NCI-H2029 (cell line): ENCODE measurements around the gene ROGDI.

Source experiments
- DNase-seq: peaks from one replicate; lab custom pipeline; 2025; lab: John Stamatoyannopoulos, UW

The ROGDI gene, protein sequence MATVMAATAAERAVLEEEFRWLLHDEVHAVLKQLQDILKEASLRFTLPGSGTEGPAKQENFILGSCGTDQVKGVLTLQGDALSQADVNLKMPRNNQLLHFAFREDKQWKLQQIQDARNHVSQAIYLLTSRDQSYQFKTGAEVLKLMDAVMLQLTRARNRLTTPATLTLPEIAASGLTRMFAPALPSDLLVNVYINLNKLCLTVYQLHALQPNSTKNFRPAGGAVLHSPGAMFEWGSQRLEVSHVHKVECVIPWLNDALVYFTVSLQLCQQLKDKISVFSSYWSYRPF

DNA sequence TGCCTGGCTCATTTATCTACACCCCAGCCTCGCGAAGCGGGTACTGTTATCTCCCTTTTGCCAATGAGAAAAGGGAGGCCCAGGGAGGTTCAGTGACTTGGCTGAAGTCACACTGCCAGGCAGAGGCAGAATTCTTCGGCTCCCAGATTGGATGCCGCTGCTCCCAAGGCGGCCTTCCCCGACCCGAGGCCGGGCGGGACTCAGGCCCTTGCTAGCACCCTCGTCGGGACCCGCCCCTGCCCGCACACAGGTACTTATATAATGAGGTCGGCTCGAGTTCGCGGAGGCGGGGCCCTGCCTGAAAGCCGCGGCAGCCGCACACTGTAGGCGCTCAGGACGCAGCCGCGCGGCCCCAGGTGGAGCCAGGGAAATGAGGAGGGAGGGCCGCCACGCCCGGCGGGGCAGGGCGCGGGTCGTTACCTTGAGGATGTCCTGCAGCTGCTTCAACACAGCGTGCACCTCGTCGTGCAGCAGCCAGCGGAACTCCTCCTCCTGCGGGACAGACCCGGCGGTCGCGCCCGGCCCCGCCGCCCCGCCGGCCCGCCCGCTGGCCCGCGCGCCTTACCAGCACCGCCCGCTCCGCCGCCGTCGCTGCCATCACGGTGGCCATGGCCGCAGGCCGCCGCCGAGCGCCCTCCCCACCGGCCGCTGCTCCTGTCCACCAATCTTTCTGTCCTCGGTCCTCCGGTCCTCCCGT is at the start of gene ROGDI:
Gene ROGDI, minus strand, starts transcription at position 672 of the 697 bp plus-strand sequence. Its CDS starts 62 bp downstream, at position 610.
- peak; percentile 88 for DNase-seq

DNA sequence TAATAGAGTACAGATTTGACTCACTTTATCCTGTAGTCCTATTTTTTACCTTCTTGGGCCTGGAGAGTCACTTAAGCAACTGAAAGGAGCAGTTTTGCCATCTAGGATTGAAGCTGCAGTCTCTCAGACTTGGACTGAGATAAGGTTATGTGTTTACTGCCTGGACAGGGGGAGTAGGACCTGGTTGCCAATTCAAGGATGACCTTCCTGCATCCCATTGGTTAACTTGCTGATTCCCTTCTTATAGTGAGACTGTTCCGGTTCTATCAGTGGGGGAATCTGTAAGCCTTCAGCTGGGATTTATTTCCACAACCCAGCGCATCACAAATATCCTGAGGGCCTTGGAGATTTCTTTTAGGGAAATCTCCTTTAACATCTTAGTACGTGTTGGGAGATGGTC is 47.8 kb upstream of the ROGDI start:
- no peak for DNase-seq

DNA sequence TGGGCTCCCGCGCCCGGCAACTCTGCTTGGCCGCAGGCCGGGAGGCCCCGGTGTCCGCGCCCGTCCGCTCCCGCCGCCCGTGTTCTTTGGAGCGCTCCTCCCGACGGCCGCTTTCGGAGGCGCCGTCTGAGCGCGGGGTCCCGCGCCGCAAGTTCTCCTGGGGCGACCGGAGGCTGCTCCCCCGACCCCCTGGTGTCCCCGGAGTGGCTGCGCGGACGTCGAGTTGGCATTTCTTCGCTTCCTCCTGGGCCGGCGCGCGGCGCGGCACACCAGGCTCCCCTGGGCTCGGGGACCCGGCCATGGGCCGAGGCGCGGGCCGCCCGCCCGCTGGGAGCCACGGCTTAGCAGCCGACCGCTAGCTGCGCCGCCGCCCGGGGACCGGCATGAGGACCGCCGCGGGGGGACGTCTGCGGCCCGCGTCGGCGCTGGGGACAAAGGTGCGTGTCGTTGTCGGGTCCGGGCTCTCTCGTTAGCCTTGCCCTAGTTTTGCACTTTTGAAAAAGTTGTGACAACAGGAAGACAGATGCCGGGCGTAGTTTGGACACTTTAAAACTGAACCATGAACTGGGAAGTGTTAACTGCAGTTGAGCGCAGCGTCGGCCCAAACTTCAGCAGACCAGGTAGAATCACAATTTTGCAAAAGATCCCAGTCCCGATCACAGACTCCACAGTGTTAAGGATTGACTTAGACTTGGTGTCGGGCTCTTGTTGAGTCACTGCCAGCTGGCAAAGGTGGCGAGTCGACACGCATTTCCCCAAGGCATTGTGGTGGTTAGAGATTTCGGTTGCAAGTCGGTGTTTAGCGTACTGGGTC is 45.5 kb upstream of the ROGDI start:
- DNase-seq: peak; percentile 6

DNA sequence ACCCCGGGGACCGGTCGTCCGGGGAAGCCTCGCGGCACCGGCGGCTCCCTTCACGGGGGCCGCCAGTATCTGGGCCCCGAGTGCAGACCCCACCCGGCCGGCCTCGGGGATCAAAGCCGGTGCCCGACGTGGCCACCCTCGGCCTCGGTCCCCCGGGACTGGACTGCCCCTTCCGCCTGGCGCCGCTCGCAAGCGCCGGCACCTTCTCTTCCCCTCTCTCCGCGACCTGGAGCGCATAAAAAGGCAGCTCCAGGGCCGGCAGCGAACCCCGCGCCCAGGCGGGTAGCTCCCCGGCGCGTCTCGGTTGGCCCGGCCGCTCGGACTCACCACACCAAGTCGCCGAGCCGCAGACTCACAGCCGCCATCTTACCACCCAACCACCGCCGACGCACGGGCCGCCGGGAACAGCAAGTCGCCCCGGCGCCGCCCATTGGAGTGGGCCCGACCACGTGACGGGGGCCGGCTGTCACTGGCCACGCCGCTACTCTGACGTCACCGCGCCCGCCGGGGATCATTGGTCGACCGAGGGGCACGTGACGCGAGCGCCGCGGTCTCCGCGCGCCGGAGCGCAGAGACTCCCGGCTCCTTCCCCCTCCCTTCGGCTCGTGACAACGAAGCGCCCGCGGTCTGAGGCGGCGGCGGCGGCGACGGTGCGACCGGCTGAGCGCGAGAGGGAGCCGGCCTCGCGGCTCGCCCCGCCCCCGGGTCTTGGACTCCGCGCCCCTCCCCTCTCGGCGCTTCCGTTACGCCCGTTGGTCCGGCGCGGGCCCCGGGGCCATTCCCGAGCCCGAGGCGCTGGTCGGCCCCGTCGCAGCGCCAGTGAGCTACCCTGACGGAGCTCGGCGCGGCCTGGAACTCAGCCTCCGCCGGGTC is 44.7 kb upstream of the ROGDI start, which contains the start of the genes GLYR1 and UBN1:
Gene GLYR1, minus strand, starts transcription at position 388 of the 873 bp plus-strand sequence. Its CDS starts 23 bp downstream, at position 365.
Gene UBN1, plus strand, starts transcription at position 581 of the 873 bp plus-strand sequence. CDS start 5,437 bp downstream, outside the sequence.
- peak; percentile 96 for DNase-seq

DNA sequence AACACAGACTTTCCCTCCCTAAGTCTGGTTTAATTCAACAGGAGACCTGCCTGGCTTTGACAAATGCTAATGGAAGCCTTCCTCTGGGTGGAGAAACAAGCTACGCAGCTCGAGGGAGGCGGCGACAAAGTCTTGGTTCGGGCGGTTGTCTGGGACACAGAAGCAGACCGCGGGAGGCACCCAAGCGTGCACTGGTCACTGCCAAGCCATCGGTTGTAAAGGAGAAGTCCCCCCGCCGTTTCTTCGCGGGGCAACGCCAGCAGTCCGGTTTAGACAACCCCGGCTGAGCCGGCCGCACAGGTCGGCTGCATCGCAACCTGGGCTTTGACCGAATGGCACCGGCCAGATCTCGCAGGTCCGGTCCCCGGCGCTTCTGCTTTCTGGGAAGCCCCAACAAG is 44.1 kb upstream of the ROGDI start:
- DNase-seq: peak; percentile 12

DNA sequence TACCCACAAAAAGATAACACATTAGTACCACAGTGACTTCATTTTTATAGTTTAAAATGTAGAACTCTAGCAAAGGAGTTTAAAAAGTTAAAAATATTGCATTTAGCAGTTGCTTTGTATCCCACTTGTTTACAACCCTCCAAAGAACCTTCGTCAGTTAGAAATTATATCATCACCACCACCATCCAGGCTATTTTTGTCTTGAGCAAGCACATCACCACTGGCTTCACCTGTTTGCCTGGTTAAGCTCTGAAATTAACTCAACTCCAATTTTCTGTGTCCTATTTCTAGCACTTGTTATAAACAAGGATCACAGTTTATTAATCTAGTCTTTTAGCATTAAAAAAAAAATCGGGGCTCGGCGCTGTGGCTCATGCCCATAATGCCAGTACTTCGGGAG is 38.6 kb upstream of the ROGDI start:
- no peak for DNase-seq

DNA sequence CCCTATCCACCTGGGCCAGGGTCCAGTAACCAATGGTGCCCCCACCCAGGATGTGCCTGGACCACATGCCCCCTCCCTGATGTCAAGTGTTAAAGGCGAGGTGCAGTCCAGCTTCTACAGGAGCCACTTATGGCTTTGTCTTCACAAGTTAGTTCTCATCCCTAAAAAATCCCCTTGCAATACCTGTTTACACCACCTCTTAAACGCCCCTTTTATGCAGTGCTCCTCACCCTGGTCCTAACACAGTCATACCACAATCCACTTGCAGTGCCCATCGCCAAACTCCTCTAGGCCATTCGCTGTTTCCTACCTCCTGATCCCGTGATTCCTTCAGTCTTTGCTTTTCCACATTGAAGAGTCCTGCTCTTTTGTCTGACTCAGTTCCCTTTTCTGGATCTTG is 37.5 kb upstream of the ROGDI start:
- DNase-seq: no peak

DNA sequence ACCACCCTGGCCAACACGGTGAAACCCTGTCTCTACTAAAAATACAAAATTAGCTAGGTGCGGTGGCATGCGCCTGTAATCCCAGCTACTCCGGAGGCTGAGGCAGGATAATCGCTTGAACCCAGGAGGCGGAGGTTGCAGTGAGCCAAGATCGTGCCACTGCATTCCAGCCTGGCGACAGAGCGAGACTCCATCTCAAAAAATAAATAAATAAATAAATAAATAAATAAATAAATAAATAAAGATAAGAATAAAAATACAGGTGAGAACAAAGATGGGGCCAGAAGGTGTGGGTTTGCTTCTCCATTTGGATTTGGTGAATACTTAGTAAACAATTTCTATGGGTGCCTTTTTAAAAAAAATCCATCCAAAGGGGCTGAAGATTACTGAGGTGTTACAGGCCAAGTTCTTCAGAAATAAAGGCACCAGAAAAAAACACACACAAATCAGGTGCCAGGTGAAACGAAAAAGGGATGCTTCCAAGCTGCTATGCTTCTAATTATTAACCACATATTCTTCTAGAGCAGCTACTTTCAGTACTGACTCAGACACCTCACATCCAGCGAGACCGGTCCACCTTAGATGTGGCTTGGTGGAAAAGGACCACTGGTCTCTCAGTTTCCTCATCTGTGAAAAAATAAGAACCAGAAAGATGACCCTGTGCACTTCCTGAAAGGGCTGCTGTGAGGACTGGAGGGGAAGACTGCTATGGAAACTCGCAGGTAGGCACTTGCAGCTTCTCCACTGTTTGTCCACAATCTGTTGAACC is 35.5 kb upstream of the ROGDI start:
- no peak for DNase-seq

DNA sequence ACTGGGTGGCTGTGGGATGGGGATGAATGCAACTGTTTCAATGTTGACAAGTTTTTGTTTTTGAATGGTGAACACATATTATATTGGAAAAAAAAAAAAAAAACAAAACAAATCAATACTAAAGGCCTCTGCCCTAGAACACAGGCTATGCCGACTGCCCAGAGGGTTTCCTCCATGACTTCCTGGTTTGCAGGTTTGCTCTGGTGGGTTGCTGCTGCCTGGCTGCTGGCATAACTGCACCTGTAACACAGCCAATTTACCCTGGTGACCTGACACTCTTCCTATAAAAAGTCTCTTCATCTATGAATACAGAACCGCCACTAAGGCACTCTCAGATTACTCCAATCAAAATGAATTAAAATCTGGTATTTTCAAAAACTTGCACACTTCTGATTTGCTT is 34.3 kb upstream of the ROGDI start:
- DNase-seq: no peak

DNA sequence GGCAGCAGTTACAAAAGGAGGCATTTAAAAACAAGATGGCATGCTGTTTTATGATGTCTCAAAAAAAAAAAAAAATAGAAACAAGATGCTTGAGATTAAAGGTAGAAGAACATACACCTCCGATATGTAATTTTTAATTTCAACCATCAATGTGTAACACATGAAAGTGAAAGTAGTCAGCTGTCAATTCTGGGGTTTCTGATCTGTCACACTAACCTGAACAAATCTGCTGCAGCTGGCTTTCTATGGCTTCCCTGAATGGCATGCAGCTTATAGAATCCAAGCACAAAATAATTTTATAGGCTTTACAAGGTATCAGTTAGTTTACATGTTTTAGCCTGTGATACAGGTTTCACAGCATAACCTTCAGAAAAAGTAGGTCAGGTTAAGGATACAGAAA is 31.2 kb upstream of the ROGDI start:
- no peak for DNase-seq

DNA sequence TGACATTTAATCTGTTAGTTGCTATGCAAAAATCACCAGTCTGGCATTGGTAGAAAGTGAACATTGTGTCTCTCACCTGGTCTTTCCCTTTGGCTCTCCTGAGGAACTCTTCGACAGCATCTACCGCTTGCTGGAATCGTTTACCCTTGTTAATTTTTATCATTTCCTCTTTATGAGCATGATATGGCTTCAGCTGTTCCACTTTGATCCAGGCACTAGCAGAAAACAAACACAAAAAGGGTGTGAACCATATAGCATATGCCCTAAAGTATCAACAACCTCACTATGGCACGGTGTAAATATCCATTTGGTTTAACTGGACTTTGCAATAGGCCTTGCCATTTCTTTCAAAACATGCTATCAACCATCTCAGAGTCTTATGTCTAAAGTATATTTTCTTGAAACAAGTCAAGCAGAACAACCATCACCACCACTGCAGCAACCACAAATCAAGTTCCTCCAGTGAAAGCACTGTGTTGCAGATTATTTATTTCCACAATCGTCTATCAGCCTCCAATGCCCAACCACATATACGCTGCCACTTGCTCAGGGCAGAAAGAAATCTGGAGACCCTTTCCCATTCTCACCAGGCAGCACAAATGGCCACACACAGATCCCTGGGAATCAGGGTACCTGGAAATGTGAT is 30.4 kb upstream of the ROGDI start:
- DNase-seq: no peak

DNA sequence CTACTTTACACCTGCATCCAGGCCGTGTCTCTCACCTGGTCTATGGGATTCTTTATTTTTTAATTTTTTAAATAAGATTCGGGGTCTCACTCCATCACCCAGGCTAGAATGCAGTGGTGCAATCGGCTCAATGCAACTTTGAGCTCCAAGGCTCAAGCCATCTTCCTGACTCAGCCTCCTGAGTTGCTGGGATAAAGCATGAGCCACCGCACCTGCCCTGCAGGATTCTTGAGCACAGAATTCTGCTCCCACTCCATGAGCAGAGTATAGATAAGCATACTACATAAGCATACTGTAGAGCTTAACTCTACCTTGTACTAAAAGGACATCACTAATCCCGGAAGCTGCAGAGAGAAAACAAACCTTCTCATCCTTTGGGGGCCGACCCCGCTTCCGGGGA is 29.2 kb upstream of the ROGDI start:
- no peak for DNase-seq

DNA sequence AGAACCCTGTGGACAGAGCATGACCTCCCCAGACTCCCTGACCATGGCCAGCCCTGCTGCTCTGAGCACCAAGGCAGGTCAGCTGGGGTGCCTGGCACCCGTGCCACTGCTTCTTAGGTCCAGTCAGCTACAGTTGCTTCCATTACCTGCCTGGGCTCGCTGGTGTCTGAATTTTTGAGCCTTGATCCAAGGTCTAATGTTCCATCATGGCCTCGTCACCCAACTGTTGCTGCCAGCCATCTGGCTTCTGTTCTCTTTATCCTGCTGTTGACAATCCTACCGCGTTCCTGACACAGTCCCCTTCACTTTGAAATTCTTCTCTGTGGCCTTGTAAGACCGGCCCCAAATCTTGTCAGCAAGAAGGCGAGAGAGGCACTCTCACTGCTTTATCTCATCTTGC is 28.0 kb upstream of the ROGDI start:
- DNase-seq: no peak

DNA sequence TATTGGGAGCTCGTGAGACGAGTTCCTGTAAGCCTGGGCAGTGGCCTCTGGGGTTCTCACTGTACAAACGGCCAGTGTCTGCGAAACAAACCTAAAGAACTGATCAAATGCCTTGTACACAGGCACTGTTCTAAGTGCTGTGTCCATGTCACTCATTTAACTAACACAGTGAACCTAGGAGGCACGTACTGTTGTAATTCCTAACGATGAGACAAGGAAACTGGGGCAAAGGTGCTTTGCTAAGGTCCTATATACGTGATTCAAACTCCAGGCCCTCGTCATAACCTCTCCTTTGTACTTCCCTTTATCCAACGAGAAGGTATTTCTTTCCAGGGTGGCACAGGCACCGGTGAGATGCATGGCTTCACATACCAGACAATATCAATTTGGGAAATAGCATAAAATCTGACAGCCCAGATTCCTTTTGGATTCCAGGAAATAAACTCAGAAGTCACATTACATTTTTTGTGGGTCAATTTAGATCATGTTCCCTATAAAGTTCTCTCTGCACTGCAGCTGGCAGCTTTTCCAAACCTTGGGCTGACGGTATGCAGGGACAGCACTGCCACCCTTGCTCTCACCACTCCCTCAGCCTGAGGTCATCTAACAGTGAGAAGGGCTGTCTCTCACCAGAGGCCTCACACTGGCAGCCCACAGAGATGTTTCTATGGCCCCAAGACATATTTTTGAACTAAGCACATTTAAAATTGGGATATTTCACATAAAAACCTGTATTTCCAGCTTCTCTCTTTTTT is 26.3 kb upstream of the ROGDI start:
- DNase-seq: no peak

DNA sequence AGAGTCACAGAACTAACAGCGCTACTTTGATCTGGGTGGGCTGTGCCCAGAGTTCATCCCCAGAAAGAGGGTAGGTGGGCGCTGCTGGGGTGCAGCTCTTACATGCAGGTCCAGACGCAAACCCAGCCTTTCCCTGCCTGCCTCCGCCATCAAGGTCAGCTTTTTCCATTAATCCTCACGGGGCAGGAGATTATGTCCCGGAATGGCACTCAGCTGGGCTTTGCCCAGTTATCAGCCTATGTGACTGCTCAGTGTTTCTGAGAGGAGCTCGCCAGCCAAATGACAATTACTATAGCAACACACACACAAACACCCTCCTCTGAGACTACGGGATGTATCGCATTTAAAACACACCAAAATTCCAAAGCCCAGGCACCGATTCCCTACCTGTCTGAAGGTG is 24.5 kb upstream of the ROGDI start:
- DNase-seq: no peak

DNA sequence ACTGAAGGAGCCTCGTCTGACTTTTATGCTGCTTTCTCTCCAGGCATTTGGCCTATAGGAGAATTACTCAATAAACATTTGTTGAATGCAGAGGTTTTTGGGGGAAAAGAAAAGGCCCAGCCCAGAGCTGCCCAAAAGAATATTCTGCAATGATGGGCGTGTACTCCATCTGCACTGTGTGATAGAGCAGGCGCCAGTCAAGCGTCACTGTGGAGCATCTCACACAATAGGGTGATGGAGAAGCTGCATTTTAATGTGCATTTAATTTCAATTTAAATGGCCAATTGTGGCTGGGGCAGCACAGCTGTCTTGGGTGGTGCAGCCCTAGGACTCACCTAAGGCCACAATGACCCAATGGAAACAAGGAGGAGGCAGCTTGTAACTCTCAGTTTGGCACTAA is 24.1 kb upstream of the ROGDI start:
- DNase-seq: no peak

DNA sequence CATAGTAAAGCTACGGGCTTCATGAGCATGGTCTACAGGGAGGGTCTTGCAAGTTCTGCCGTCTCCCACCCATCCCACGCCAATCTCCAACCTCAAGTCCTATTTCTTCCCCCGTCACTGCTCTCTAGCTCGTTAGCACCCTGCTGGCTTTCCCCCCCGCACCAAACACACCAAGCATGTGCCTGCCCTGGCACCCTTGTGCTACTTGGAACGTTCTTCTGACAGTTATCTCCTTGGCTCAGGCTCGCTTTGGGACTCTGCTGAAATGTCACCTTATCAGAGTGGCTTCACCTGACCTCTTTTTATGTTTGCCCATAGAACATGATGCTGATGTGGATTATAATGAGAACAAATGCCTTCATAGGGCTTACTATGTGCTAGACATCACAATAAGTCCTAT is 22.8 kb upstream of the ROGDI start:
- no peak for DNase-seq

DNA sequence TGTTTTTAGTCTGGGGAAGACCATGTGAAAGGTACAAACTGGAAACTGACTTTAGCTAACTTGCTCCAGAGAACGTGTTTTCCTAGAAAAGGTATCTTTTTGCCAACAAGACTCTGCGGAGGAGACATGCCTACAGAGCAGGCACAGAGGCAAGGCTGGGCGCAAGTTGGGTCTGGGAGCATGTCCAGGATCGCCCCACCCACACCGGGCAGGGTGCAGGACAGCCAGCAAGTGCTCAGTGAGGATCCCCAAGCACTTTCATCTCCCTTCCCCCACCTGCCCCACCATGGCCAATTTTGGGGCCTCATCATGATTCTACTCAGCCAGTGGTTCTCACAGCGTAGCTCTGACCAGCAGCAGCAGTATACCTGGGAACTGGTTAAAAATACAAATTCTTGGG is 18.2 kb upstream of the ROGDI start:
- DNase-seq: no peak

DNA sequence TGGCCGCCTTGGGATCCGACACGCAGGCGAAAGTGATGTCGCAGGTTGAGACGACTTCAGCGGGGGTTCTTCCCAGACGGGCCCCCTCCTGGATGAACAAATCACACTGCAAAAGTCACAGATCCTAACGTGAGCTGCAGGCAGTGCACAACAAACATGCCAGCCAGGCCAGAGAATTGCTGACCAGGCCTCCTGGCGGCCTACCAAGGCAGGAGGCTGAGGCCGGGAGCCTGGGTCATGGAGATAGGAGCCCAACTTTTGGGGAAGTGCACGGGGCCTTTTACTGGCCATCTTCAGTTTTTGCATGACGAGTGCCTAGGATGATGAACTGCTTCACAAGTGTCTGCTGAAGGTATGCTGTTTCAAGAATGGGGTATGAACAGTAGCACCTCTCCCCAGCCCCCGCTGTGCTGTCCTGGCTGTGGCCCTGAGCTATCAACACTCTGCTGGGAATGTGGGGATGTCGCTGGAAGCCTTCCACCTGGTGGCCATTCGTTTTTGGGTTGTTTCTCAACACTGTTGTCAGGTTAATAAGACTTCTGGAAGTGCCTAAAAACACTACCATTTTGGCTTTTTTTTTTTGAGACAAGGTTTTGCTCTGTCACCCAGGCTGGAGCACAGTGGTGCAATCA is 12.2 kb upstream of the ROGDI start:
- DNase-seq: no peak
